ENCODE measurements around the gene ZNF385B. TPM values are rescaled to one million over a fixed set of nuclear protein-coding genes. Genes with fewer than 3 reads are reported as not detected.
"Not testable (repeated sequence)": the region's sequence is repeated elsewhere in the genome, so short reads cannot be mapped to it uniquely, and the experiment has no call there.

The ZNF385B gene
- total RNA-seq, 1 experiment from 2014 or later: 0.33 TPM

DNA sequence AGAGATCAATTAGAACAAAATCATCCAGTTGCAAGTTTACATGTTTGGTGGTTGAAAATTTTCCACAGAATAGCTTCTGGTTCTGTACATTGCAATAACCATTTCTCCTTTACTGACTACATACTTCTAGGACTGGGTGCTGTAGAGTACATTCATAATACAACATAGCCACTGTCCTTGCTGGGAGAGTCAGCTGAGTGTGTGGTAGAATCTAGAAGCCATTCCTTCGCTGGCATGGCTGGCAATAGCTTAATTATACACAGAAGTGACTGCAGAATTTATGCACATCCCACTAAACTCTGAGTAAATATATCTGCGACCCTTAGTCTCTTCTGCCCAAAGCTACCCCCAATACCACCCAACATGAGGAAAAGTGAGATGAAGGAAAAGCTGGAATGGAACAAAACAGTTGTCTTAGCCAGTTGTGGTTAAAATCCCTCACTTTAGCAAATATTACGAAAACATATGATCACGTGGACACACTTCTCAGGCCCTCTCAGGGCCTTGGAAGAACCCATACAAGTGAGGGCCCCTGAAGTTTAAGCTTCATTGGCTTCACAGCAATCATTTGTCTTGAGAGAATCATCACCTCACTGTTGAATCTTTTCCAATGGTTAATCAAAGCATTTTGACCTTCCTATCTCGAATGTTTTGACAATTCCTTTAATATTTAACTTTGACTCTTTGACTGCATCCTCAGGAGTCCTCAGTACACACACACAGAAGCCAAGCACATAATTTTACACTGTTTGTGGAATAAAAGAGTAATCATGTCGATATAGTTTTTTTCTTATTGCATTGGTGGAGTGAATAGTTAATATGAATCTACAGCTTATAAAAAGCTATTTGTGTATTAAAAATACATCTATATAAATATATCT, 225.1 kb downstream of the ZNF385B start:
- POLR2A ChIA-PET: no interaction called here
- CTCF ChIA-PET: interaction anchor here (0.9 kb wide), 1 partner anchor 10 kb away, joined by 4 read pairs; no protein-coding TSS in a partner anchor
- DNase-seq (ENCODE audit: unreplicated experiment): no peak
- no peak overlapping the region for H3K27ac Mint-ChIP-seq (ENCODE audit: low read depth, unreplicated experiment)
- H3K4me1 Mint-ChIP-seq (ENCODE audit: insufficient read depth, unreplicated experiment): no peaks in the 10 kb centered on the region
- no peak for TF ChIP-seq CTCF (IDR thresholded peaks at IDR 0.05; ENCODE audit: unreplicated experiment)
- no peak overlapping the region for H3K4me3 Mint-ChIP-seq (ENCODE audit: unreplicated experiment)
- H3K36me3 Mint-ChIP-seq (ENCODE audit: insufficient read depth, unreplicated experiment): no peaks in the 10 kb centered on the region
- no TSS peak for BruUV-seq (replicated peaks)
- H3K27me3 Mint-ChIP-seq (ENCODE audit: insufficient read depth, unreplicated experiment): no peaks in the 10 kb centered on the region
- intact Hi-C loops (cut with micrococcal nuclease): no loop called here
- H3K9me3 Mint-ChIP-seq (ENCODE audit: unreplicated experiment): peaks cover 6% of the 10 kb centered on the region

DNA sequence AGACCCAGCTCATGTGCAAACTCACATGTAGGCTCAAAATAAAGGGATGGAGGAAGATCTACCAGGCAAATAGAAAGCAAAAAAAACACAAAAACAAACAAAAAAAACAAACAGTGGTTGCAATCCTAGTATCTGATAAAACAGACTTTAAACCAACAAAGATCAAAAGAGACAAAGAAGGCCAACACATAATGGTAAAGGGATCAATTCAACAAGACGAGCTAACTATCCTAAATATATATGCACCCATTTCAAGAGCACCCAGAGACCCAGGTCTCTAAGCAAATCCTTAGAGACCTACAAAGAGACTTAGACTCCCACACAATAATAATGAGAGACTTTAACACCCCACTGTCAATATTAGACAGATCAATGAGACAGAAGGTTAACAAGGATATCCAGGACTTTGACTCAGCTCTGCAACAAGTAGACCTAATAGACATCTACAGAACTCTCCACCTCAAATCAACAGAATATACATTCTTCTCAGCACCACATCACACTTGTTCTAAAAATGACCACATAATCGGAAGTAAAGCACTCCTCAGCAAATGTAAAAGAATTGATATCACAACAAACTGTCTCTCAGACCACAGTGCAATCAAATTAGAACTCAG, 229.5 kb downstream of the ZNF385B start:
- DNase-seq (ENCODE audit: unreplicated experiment); H3K27ac Mint-ChIP-seq (ENCODE audit: low read depth, unreplicated experiment); H3K27me3 Mint-ChIP-seq (ENCODE audit: insufficient read depth, unreplicated experiment); POLR2A ChIA-PET; intact Hi-C loops (cut with micrococcal nuclease); H3K9me3 Mint-ChIP-seq (ENCODE audit: unreplicated experiment); BruUV-seq (replicated peaks); H3K4me1 Mint-ChIP-seq (ENCODE audit: insufficient read depth, unreplicated experiment); CTCF ChIA-PET; H3K4me3 Mint-ChIP-seq (ENCODE audit: unreplicated experiment); H3K36me3 Mint-ChIP-seq (ENCODE audit: insufficient read depth, unreplicated experiment): not testable (repeated sequence)

DNA sequence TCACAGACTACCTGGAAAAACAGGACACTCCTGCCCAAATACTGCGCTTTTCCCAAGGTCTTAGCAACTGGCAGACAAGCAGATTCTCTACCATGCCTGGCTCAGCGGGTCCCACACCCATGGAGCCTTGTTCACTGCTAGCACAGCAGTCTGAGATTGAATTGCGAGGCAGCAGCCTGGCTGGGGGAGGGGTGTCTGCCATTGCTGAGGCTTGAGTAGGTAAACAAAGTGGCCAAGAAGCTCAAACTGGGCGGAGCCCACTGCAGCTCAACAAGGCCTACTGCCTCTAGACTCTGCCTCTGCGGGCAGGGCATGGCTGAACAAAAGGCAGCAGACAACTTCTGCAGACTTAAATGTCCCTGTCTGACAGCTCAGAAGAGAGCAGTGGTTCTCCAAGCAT, 231.6 kb downstream of the ZNF385B start:
- intact Hi-C loops (cut with micrococcal nuclease); CTCF ChIA-PET; H3K27me3 Mint-ChIP-seq (ENCODE audit: insufficient read depth, unreplicated experiment); H3K27ac Mint-ChIP-seq (ENCODE audit: low read depth, unreplicated experiment); POLR2A ChIA-PET; H3K36me3 Mint-ChIP-seq (ENCODE audit: insufficient read depth, unreplicated experiment); DNase-seq (ENCODE audit: unreplicated experiment); H3K4me3 Mint-ChIP-seq (ENCODE audit: unreplicated experiment); H3K9me3 Mint-ChIP-seq (ENCODE audit: unreplicated experiment); BruUV-seq (replicated peaks); H3K4me1 Mint-ChIP-seq (ENCODE audit: insufficient read depth, unreplicated experiment): not testable (repeated sequence)

GRCh38 chr2:179626261-179626660, 235.2 kb downstream of the ZNF385B start:
- no peaks in the 10 kb centered on the region for H3K27me3 Mint-ChIP-seq (ENCODE audit: insufficient read depth, unreplicated experiment)
- H3K4me3 Mint-ChIP-seq (ENCODE audit: unreplicated experiment): no peak overlapping the region
- intact Hi-C loops (cut with micrococcal nuclease): no loop called here
- H3K9me3 Mint-ChIP-seq (ENCODE audit: unreplicated experiment): no peaks in the 10 kb centered on the region
- ChIA-PET POLR2A (no interaction called here), CTCF (no interaction called here)
- DNase-seq (ENCODE audit: unreplicated experiment): no peak
- no peak for TF ChIP-seq CTCF (IDR thresholded peaks at IDR 0.05; ENCODE audit: unreplicated experiment)
- H3K27ac Mint-ChIP-seq (ENCODE audit: low read depth, unreplicated experiment): no peak overlapping the region
- H3K4me1 Mint-ChIP-seq (ENCODE audit: insufficient read depth, unreplicated experiment): no peaks in the 10 kb centered on the region
- BruUV-seq (replicated peaks): no TSS peak
- H3K36me3 Mint-ChIP-seq (ENCODE audit: insufficient read depth, unreplicated experiment): no peaks in the 10 kb centered on the region

DNA sequence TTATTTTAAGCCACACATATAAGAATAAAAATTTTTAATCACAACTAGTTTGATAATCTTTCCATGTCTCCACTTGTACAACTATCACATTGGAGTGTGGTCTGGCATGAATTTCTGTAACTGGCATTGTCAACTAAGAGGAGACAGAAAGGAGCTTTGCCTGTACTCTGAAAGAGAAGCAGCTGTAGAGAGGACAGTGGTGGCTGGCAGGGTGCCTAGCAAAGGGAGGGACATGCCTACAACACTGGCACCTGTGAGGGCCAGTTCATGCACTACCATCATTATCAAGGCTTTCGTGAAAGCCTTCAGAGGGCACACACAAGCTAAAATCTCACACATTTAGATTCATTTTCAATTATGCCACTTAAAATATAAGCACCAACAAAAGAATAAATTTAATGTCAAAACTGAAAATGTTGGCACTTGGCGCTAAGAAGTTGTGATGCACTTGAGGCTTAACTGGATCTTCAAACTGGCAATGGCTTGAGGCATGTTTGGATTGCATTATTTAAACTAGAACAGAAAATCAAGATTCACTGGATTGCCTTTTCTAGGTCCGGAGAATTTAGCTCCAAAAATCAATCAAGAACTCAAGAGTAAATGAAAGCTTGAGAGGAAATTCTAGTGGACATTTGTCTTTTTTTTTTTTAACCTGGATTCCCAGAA, 238.6 kb downstream of the ZNF385B start:
- ChIA-PET POLR2A (interaction anchor here (0.7 kb wide), 1 partner anchor 39 kb away, joined by 3 read pairs; no protein-coding TSS in a partner anchor), CTCF (no interaction called here)
- Mint-ChIP-seq H3K9me3 (ENCODE audit: unreplicated experiment) (peaks cover 7% of the 10 kb centered on the region), H3K4me1 (ENCODE audit: insufficient read depth, unreplicated experiment) (peaks cover 4% of the 10 kb centered on the region), H3K4me3 (ENCODE audit: unreplicated experiment) (no peak overlapping the region), H3K27ac (ENCODE audit: low read depth, unreplicated experiment) (no peak overlapping the region), H3K27me3 (ENCODE audit: insufficient read depth, unreplicated experiment) (no peaks in the 10 kb centered on the region), H3K36me3 (ENCODE audit: insufficient read depth, unreplicated experiment) (no peaks in the 10 kb centered on the region)
- no peak for DNase-seq (ENCODE audit: unreplicated experiment)
- intact Hi-C loops (cut with micrococcal nuclease): no loop called here
- TF ChIP-seq CTCF (IDR thresholded peaks at IDR 0.05; ENCODE audit: unreplicated experiment): no peak
- no TSS peak for BruUV-seq (replicated peaks)

Data from MCF 10A (cell line).